ENCODE results near the gene OR2T11.
A peak's percentile ranks its signal among the peaks of the same experiment; 100 is the strongest.
"Not testable (repeated sequence)": the region's sequence is repeated elsewhere in the genome, so short reads cannot be mapped to it uniquely, and the experiment has no call there.

Gene OR2T11, protein sequence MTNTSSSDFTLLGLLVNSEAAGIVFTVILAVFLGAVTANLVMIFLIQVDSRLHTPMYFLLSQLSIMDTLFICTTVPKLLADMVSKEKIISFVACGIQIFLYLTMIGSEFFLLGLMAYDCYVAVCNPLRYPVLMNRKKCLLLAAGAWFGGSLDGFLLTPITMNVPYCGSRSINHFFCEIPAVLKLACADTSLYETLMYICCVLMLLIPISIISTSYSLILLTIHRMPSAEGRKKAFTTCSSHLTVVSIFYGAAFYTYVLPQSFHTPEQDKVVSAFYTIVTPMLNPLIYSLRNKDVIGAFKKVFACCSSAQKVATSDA

DNA sequence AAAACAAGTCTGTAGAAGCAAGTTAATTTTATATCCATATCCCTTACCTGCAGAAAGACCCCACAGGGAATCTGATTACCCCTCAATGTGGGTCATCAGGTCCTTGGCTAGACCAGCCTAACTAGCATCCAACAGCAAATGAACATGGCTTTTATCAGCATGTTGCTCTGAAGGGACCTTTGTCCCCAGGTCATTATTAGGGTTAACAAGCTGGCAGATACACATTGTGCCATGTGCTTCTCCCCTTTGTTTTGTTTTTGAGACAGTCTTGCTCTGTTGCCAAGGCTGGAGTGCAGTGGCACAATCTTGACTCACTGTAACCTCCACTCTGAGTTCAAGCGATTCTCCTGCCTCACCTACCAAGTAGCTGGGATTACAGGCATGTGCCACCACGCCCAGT, at the start of gene OR2T11:
Gene OR2T11 (minus strand): TSS at position 101 of the 400 bp plus-strand sequence. CDS start 7,963 bp downstream, outside the sequence.
- not testable (repeated sequence) for DNase-seq

DNA sequence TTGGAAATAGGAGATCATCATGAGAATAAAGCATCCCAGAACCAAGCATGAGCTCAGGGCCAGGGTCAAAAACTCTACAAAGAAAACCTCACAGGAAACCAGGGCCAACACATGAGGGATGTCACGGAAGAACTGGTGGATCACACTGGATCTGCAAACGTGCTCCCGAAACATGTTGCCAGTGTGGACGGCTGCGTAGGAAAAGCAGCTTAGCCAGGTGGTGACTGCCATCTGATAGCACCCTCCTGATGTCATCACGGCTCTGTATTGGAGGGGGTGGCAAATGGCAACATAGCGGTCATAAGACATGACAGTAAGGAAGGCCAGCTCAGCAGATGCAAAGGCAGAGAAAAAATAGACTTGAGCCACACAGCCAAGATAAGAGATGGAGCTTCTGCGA, 46.8 kb upstream of the OR2T11 start:
- no peak for DNase-seq

DNA sequence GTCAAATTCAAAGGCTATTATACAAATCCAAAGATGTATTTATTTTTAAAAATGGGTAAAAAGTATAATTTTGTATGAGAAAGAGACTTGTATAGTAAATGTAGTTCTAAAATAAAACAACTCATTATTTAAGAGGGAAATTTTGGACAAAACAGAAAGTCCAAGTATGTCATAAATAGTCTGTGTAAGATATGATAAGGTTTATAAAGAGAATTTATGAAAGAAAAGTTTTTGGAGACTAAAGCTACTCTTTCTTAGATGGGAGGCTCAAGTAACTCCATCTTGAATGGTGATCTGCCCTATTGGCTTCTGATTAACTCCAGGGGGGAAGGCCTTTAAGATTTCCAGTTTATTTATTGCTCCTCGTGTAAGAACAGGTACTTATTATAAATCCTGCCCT, 35.1 kb upstream of the OR2T11 start:
- DNase-seq, result no peak

DNA sequence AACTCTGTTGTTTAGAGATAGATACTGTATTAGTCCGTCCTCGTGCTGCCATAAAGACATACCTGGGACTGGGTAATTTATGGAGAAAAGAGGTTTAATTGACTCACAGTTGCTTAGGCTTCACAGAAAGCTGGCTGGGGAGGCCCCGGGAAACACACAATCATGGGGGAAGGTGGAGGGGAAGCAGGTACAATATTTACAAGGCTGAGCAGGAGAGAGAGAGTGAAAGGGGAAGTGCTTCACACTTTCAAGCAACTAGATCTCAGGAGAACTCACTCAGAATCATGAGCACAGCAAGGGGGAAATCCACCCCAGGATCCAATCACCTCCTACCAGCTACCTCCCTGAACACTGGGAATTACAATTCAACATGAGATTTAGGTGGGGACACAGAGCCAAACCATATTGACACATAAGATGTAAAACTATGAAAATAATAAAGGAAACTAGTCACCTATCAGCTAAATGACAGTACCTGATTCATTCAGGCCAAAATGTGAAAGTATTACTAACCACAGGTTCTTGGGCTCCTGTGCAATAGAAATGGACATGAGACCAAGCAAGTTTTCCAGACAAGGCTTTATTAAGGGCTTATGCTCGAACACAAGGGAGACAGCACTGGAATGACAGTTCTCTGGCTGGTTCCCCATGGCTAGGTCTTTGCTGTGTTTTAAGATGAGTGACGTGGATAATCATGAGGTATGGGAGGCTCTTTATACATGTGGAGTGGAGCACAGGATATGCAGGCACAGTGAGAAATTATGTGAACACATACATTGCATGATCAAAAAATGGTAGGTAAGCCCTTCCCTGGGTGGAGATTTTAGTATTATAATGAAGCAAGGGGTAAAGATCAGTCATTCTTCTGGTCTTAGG, 28.8 kb upstream of the OR2T11 start:
- not testable (repeated sequence) for DNase-seq

DNA sequence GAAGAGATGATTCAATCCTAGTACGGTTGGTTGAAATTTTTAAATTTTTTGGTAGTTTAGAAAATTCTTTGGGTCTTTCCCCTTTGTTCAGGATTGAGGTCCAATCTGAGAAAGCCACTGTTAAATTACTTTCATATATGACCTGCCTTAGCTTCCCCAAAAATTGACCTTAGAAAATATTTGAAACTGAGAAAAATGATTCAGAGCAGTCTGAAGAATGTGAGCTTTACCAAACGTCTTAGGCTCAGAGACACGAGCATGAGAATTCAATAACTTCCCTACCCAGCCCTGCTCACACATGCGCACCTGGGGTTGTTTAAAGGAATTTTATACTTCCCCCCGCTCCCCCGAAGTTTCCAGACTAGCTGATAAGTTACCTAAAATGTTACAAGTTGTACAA, 21.9 kb upstream of the OR2T11 start:
- DNase-seq, result not testable (repeated sequence)

DNA sequence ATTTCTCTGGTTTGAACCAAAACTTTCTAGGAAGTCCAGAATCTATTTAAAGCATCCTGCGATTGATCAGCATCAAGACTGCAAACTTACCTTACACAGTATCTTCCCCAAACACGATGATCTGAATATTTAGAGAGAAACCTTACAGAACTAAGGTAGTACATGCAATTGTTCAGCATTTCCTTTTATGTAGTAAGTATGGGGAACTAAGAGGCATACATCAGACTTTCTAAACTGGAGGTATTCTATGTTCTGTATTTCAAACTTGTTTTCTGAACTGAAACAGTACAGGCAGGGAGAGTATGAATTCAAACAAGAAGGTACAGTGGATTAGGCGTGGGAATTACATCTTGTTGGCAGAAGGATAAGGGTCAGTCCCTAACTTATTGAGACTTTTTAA, 20.5 kb upstream of the OR2T11 start, which contains the start of gene OR2T27:
Gene OR2T27 (minus strand): TSS at position 175 of the 400 bp plus-strand sequence. CDS start 4,644 bp downstream, outside the sequence.
- DNase-seq, result not testable (repeated sequence)

DNA sequence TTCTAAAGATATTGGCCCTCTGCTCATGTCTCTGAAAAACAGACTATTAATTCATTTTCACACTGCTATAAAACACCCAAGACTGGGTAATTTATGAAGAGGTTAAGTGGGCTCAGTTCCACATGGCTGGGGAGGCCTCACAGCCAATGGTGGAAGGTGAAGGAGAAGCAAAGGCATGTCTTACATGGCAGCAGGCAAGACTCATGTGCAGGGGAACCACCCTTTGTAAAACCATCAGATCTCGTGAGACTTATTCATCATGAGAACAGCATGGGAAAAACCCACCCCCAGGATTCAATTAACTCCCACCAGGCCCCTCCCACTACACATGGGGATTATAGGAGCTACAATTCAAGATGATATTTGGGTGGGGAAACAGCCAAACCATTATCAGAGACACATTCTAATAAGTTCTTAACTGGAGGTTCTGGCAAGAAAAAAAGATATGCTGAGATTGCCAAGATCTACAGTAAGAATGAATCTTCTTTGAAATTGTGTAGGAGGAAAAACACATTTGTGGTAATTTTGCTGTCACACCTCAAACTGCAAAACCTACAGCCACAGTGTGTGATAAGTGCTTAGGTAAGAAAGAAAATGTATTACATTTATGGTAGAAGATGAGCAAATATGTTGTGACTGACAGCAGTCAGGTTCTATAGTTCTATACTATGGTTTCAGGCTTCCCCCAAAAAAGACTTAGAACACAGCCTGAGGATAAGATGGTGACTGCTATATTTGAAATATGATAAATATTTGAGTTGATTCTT, 14.1 kb upstream of the OR2T11 start:
- not testable (repeated sequence) for DNase-seq

DNA sequence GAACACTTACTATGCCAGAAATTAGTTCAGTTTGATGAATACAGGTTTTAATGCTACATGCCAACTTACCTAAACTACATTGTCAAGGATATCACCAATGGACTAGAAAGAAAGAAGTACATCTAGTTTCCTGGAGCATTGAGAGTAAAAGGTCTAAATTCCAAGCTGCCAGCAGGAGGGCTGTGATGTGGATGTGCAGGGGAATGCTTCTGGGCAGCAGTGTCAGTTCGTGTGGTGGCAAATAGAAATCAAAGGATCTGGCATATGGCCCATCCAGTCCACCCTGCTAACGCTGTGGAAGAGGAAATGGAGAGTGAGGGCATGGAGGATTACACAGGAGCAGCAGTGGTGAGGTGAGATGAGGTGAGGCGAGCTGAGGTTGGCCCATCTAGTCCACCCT, 10.3 kb upstream of the OR2T11 start, which contains the start of gene OR2T35:
Gene OR2T35 (minus strand): TSS at position 101 of the 400 bp plus-strand sequence. CDS start 6,020 bp downstream, outside the sequence.
- not testable (repeated sequence) for DNase-seq

DNA sequence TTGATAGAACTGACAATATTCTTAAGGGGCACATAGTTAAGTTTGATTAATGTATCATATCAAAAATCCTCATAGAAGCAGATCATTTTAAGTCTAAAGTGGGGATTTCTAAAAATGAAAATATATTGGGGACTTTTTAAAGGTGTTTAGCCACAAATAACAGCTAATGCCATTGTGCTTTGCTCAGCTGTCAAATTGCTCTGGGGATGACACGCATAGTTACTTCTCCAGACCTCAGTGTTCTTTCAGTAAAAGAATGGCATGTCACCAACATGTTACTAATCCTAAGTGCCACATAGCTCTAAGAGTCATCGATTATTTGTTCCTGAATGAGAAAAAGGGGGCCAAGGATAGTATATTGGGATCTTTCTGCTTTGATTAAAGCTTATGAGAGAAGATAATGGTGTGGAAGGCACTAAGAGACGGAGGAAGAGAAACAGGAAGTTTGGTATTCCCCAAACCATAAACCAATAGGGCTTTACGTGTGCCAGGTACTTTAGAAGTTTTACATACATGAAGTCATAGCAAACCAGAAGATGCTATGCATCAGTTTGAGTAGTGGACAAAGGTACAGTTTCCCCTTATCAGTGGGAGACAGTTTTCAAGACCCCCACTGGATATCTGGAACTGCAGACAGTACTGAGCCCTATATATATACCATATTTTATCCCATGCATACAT, 8.2 kb upstream of the OR2T11 start:
- not testable (repeated sequence) for DNase-seq

DNA sequence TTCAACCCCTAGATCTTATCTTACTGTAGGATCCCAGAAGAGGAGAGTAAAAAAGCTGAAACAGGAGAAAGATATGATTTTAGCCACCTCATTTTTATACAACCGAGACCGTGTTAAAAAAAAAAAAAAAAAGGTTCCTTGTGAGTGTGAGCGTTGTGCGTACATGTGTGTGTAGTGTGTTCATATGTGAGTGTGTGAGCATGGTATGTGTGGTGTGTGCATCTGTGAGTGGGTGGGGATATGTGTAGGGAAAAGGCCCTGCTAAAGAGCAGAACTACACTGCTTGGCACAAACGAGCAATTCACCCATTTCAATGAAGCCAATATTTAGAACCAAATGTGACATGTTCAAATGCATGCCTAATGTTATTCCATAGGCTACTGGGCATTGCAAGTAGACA, 6.7 kb upstream of the OR2T11 start:
- not testable (repeated sequence) for DNase-seq

DNA sequence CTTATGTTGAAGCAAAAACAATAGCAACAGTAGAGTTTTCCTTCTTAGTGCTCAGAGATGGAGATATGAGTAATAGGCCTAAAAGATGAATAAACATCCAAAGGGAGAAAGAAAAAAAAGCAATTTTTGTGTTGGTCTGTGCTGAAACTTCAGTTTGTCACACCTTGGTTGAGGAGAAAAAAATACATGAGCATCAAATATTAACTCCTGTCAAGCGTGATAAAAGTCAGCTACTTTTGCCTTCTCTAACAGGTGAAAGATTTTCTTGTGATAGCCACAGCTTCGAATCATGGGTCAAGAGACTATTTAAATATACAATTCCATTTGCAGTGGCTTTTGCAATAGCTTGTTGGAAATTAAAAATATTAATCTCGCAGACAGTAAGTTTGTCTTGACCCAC, 6.0 kb upstream of the OR2T11 start:
- not testable (repeated sequence) for DNase-seq

DNA sequence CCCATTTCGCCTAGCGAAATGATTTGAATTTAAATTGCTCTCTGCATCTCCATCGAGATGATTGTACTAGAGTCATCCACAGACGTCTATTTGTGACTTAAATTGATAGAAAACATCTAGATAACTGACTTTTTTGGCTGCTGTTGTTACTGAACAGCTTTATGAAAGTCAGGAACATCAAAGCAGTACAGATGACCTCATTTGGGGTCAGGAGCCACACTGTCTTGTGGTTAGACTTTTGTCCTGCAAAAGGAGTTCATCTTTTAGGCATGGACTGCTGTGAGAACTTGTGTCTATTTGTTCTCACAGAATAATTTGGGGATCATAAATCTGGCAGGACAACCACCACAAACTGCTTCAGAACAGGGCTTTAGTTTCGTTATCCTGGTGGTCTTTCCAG, 4.8 kb upstream of the OR2T11 start:
- not testable (repeated sequence) for DNase-seq

DNA sequence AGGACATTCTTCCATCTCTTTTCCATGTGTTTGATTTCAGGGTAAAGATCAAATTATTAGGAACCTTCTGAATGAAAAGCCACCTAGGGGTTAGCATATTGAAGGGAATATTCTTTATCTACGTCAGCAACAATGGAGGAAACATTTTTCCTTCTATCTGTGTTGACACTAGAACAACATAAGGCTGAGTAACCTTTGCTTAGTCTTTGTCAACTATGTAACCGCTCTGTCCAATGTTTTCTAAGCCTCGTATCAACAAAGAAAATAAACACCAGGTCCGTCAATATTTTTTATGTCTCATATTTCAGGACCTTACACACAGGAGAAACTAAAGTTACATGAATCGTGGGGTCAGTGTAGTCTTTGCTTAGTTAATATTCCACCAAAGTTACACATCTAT, 1.7 kb upstream of the OR2T11 start:
- DNase-seq, result not testable (repeated sequence)

DNA sequence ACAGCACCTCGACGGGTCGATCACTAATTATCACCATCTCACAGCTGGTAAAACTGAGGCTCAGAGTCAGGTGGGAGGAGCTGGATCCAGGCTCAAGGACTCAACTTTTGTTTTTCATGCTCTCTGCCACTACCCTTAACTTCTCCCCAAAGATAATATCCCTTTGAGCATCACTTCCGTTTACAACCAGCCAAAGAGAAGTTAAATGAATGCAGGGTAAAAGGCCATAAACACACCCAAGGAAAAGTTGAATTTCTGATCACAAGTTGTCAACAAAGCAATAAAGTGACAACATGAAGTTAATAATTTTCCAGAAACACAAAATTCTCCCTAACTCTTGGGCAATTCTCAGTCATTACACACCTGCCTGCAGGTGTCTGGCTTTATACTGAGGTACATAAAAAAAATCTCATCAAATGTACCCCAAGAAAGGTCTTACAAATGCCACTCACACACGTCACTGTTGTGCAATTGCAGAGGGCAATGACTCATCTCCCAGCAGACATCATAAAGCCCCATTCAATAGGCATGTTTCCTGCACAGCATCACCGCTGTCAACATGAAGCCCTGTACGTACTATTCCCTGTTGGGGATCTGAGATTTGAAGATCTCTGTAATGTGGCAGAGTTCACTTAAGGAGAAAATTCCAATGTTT, 3.4 kb downstream of the OR2T11 start:
- no peak for DNase-seq

DNA sequence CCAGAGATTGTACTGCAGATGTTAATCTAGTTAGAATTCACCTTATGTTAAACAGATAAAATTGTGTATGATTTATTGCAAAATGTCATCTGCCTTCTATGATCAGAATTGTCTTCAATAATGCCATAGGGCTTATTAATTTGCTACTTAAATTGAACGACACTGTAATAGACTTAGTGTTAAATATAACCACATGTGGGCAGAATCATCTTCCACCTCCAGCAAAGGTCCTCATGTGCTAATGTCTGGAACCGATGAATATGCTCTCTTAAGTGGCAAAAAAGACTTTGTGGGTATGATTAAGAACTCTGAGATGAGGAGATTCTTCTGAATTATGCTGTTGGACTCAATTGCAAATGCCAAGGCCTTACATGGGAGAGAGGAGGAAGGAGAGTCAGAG, 4.3 kb downstream of the OR2T11 start:
- no peak for DNase-seq

DNA sequence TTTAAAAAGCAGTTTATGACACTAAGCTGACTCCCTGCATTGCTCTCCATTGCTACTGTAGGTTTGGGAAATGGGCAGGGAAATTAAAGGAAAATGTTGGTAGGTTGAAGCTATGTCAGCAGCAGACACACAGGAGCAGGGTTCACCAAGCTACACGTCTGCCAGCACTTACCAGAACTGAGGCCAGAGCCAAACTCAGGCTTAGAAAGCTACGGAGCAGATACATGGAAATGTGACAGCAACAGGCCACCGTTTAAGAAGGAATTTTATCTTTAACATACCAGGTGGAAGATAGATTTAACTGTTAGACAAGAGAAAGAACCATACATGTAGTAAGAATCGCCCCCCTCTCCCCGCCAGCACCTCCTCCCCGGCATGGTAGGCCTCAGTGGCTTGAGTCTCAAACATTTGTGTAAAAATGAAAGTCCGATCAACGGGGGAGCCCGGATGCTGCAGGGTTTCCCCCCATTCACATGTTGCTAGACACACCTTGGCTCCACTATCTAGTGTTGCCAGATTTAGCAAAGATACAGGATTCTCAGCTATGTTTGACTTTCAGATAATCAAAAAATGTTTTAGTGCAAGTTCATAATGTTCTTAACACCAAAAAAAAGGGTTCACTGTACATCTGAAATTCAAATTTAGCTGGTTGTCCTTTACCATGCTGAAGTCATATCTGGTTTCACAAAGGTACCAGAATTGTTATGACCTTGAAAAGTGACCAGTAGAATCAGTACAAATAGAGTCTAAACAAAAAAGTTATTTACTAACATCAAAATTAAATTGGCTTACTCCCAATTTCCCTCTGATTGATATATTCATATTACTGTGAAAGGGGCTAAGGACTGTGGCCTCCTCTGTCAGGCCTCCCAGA, 6.7 kb downstream of the OR2T11 start:
- no peak for DNase-seq

DNA sequence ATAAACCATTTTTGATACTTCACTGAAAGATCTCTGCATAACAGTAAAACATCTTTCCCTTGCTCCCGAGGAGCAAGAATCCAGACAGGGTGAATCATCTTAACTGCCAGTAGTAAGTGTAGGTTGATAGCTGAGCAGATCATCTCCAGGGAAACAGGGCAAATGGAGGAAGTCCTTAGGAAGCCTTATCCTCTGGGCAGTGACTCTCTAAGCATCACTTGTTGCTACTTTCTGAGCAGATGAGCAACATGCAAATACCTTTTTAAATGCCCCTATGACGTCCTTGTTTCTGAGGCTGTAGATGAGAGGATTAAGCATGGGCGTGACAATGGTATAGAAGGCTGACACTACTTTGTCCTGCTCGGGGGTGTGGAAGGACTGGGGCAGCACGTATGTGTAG, 8.9 kb downstream of the OR2T11 start:
- no peak for DNase-seq

DNA sequence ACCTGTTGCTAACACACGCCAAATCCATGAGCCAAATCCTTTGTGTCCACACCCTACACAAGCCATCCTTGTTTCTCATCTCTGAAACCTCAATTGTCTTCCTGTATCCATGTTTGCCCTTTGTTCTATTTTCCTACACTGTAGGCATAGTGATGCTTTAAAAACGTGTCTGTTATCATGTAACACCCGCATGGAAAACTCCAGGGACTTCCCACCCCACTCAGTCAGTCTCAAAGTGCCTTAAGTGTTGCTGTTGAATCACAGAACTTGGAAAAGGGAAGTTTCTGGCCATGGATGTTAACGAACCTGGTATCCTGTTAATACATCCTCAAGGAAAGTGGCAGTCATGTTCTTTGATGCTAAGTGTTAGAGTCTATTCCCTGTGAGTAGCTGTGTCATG, 9.7 kb downstream of the OR2T11 start:
- no peak for DNase-seq

DNA sequence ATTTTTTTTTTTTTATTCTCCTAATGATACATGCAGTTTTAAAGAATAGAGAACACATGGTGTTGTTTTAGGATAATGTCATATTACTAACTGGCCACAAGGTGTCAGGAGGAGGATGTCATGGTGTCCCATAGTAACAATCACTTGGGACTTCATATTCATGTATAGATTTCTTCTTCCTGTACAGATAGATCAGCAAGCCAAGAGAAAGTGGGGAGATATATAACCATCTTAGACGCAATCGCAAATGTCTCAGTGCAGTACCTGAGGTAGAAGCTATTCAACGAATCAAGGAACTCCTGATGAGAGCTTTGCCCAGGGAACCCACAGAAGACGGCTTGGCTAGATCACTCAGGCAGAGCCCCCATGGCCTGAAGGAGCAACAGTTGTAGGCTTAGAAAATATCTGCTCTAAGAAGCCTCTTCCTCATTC, 12.3 kb downstream of the OR2T11 start:
- no peak for DNase-seq

DNA sequence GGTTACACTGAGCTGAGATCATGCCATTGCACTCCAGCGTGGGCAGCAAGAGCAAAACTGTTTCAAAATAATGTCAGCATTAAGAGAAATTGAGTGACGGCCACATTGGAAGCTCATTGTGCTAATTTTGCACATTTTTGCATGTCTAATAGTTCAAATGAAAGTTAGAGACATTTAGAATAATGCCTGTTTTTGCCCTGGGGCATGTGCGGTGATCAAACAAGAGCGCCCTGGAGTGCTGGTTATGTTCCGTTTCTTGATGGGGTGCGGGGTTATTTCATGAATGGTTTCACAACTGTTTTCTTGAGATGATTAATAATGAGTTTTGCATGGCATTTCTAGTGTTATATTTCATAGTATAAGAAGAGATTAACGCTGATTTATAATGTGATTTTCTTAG, 13.1 kb downstream of the OR2T11 start:
- no peak for DNase-seq

DNA sequence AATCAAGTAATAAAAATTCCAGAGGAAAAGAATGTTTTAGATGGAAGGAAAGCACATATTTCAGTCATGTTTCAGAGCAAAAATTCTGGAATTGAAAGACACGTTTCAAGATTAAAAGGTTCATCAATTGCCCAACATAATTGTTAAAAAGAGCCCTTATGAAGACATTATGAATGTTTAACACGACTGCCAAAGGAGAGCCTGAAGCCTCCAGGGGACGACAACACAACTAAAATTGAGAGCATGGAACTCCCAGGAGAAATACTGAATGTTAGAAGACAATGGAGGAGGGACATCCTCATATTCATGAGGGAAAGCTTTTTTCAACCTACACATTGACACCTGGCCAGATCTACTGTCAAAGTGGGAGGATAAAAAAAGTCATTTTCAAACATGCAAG, 16.0 kb downstream of the OR2T11 start:
- peak; percentile 75 for DNase-seq

All from activated CD4-positive, alpha-beta T cell treated with anti-CD3 and anti-CD28 coated beads for 48 hours (primary cell).